NCI-H146 treated with DMSO at 0.1 percent for 48 hours (cell line): ENCODE results near the gene ZSCAN21.
"Not testable (repeated sequence)": the region's sequence is repeated elsewhere in the genome, so short reads cannot be mapped to it uniquely, and the experiment has no call there.

Source experiments
- DNase-seq: peaks from one replicate; lab custom pipeline; 2025; ENCODE audit not compliant: unreplicated experiment; lab: John Stamatoyannopoulos, UW

Gene ZSCAN21

DNA sequence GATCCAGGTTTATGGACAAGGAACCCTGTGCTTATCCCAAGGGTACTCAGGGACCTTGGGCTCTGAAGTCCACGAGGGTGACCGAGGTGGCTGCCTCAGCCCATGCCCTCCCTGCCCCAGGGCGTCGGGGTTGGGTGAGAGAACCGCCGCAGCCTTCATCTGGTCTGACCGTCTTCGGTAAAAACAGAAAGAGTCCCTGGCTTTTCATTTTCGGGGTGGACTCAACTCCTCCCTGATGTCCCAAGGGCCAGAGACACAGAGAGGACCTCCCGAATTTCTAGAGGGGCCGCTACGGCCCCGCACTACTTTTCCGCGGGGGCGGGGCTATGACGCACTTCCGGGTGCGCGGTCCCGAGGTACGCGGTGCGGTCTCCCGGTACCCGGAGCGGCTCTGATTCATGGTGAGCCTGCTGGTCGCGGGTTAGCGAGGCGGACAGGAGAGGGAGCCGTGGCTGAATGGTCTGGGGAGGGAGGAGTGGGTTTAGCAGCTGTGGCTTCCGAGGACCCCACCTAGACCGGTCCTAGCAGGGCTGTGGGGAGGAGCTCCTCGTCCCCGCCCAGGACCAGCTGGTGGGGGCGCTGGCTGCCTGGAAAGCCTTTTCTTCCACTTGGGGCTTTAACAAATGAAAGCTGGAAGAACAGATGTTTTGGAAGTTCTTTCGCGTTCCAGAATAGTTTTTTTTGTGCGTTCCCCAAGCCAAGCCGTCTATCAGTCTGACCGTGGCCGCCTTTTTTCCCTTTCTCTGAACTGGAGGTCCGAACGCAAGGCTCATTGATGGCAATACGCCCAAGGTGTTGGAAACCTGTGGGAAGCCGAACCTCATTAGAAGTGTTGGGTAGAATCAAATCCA, at the start of gene ZSCAN21:
TSS of gene ZSCAN21 (plus strand) at position 334 of the 851 bp plus-strand sequence. CDS start 7,233 bp downstream, outside the sequence.
- DNase-seq = peak; percentile 63

DNA sequence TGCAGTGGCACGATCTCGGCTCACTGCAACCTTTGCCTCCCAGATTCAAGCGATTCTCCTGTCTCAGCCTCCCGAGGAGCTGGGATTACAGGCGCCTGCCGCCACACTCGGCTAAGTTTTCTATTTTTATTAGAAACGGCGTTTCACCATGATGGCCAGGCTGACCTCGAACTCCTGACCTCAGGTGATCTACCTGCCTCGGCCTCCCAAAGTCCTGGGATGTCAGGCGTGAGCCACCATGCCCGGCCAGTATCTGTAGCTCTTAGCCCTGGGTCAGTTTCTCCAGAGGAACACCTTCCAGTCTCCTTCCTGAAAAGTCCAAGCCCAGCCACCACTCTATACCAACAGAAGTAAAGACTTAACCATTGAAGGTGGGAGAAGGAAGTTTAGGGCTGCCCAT, 49.3 kb upstream of the ZSCAN21 start:
- DNase-seq = no peak

DNA sequence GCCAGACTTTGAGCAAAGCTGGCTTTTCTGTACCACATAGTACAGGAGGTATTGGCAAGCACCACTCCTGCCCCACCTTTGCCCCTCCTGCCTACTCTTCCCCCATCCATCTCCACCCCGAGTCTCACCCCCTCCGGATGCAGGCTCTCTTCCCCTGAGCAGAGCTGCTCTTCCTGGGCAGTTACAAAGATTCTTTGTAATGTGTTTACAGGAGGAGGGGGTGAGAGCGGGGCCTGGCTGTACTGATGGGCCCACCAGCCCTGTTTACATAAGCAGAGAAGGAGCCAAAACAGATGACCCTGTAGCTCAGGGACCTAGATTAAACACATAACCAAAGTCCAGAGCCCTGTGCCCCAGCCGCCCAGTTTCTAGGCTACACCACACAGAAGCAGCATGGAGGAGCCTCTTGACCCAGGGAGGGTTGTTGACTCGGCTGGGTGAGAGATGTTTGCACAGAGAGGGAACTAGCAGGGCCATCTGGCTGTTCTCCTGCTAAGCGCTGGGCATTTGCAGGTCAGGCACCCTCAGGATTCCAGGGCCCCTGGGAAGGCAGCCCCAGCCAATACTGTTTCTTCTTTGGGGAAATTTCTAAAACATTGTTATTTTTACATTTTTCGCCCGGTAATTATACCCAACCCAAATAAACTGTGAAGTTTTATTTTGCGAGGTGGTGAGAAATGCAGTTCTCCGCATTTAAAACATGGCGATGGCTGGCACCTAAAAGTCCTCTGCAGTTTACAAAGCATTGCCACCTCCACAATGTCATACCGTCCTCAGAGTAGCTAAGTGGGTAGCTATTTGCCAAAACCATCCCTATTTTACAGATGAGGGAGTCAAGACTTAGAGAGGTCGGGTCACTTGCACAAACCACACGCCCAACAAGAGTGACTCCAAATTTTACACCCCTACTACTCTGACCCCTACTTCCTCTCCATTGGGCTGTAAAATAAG, 45.6 kb upstream of the ZSCAN21 start:
- peak; percentile 79 for DNase-seq

DNA sequence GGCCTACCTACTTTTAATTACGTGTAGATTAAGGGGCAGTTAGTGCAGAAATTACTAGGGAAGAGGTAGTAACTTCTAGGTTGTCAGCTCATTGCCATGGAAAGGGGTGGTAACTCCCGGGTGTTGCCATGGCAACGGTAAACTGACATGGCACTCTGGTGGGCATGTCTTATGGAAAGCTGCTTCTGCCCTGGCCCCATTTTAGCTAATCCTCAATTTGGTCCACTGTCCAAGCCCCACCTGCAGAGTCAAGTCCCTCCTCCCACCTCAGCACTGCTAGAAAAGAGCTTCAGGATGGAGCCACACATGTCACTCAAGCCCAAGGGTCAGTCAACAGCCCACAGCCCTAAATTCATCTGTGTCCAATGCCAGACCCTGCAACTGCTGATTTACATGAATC, 41.7 kb upstream of the ZSCAN21 start:
- no peak for DNase-seq

DNA sequence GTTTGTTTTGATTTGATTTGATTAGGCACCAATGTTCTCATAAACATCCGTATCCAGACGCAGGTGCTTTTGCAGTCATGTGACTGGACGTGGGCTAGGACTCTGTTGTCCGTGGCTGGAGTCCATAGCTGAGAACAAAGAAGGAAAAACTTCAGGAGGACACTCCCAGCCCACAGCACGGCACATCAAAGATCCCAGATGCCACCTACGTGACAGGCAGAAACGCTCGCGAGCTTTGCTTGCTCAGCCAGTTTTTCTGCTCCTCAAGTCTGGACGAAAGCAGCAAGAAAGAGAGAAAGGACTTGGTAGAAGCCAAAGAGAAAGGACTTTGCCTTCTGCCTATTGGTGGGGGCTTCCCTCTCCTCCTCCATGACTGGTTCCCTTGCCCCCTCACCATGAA, 41.0 kb upstream of the ZSCAN21 start:
- DNase-seq = no peak

DNA sequence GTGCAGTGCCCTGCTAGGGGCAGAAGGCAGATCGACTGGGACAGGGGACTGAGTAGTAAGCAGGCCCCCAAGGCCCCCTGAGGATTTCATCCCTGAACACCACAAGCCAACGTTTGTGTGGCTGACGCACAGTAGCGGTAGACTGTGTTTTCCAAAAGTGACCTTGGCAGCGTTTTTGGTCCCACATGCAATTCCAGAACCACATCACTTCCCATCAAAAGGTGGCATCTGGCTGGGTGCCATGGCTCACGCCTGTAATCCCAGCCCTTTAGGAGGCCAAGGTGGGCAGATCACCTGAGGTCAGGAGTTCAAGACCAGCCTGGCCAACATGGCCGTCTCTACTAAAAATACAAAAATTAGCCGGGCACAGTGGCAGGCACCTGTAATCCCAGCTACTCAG, 39.6 kb upstream of the ZSCAN21 start:
- not testable (repeated sequence) for DNase-seq

DNA sequence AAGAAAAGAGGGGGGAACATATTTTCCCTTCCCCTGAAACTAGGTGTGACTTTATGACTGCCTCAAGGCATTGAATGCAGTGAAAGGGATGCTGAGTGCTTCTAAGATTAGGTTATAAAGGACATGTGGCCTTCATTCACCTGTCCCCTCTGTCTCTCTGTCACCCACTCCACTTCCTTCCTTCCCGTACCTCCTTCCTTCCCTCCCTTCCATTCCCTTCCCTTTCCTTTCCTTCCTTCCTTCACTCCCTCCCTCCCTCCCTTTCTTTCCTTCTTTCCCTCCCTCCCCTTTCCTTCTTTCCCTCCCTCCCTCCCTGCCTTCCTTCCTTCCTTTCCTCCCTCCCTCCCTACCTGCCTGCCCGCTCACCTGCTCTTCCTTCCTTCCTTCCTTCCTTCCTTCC, 38.7 kb upstream of the ZSCAN21 start:
- DNase-seq = no peak

DNA sequence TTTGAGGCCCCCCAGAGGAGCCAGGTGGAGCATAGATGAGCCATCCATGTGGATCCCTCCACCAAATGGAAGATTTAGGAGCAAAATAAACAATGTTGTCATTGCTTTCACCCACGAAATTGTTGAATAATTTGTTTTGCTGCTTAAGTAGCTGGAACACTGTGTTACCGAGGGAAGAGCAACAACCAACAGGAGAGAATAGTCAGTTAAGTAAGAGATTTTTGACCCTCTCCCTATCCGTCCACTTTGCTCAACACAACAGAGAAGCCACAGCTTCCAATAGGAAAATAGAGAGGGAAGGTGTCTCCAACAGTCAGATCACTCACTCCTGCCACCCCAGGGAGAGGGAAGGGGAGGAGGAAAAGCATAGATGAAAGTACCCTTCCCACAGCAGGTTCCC, 38.1 kb upstream of the ZSCAN21 start:
- DNase-seq = no peak

DNA sequence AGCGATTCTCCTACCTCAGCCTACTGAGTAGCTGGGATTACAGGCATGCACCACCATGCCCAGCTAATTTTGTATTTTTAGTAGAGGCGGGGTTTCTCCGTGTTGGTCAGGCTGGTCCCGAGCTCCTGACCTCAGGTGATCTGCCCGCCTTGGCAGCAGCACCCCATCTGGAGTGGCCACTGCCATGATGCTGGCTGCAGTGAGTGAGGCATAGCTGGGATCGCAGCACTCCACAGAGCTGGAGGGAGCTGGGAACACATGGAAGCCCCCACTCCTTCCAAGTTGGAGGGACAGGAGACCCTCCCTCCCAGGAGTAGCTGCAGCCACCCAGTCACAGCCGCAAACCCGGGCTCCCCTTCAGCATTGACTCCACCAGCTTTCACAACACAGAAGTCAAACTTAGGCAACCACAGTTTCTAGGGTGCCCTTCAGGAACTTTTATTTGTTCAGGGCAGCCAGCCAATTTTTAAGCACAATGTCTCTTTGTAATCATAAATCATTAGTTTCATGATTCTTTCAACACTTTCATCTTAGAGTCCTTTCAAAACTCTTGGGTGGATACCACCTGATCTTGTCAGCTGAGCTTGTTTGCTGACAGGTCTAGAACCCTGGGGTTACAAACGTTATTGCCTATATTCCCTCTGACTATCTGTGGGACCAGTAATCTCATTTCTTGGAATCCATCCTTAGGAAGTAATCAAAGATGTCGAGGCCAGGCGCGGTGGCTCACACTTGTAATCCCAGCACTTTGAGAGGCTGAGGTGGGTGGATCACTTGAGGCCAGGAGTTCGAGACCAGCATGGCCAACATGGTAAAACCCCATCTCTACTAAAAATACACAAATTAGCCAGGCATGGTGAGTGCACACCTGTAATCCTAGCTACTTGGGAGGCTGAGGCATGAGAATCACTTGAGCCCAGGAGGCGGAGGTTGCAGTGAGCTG, 36.9 kb upstream of the ZSCAN21 start:
- not testable (repeated sequence) for DNase-seq

DNA sequence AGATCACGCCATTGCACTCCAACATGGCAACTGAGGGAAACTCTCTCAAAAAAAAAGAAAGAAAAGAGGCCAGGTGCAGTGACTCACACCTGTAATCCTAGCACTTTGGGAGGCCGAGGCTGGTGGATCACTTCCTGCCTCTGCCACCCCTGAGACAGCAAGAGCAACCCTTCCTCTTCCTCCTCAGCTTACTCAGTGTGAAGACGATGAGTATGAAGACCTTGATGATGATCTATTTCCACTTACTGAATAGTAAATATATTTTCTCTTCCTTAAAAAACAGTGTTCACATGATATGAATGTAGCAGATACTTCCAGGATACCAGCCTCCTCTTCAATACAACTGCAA, 36.3 kb upstream of the ZSCAN21 start:
- DNase-seq = no peak

DNA sequence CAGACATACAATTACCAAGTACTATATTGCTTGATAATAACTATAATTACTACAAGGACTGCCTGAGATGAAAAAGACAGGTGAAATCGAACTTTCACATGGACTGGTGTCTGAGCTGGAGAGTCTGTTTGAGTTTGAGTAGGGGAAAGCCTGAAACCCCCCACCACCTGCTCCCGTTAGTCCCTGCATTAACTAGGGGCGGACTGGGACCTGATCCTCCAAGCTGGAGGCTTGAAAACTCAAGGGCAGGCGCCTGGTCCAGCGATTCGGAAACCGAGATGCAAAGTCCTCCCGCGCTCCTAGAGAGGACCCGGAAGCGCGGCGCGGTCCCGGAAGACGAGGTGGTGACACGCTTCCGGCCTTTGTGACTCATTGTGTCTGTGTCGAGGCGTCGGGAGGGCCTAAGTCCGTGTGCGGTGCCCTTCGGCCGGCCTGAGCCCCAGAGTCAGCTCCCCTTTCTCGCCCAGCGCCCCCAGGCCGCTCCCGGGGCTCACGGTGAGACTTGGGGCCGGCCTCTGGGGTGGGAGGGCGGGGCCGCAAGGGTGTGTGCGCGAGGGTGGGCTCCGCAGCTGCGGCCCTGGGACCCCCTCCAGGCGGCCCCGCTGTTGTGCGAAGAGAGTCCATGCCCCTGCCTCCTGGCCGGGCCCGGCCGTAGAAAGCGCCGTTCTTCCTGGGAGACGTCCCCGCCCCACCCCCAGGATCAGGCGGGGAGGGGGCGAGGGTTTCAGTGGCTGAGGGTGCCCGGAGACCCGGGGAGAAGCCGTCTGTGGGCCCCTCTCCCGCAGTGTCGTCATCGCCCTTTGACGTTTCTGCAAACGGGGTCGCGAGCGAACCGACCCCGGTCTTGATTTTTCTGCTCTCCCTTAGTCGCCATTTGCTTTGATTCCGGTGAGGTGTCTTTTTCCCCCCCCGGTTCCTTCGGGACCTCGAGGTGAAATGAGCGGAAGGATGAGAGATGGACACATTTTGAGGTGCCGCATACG, 34.1 kb upstream of the ZSCAN21 start, which contains the start of gene ZKSCAN1:
TSS of gene ZKSCAN1 (plus strand) at position 365 of the 983 bp plus-strand sequence. CDS start 7,911 bp downstream, outside the sequence.
- peak; percentile 75 for DNase-seq

DNA sequence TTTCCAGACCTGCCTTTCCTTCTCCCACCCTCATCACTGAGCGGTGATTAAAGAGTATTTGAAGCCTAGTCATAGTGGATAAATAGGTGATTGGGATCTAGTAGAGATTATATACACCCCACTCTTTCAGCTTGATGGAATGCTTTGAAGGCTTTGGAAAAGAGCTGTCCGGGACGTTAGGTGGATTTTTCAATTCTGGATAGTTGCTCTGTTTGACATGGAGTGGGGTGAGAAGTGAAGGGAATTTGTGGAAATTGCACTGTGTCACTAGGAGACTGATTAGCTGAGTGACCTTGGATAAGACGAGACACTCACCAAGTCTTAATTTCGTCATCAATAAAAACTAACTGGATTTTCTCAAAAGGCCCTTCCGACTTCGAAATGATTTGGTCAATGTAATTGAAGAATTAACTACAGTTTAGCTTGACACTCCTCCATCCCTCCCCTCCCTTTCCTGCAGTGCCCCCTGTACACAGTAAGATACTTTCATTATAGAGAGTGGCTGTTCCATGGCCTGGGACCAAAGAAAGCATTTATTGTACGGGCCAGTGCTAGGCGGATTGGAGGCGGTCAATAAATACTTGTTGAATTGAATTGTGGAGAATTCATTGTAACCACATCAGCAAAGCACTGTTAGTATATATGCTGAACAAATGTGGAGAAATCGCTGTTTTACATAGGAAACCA, 33.2 kb upstream of the ZSCAN21 start:
- DNase-seq = no peak

DNA sequence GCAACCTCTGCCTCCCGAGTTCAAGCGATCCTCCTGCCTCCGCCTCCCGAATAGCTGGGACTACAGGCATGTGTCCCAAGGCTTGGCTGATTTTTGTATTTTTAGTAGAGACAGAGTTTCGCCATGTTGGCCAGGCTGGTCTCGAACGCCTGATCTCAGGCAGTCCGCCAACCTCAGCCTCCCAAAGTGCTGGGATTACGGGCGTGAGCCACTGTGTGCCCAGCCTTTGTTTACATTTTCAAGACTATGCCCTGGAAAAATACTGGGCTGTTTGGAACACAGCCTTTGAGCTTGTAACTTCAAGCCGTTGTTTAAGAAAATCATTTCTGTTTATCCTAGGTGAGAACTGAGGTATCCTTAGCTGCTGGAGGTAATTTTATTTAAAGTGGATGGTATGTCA, 32.3 kb upstream of the ZSCAN21 start:
- no peak for DNase-seq

DNA sequence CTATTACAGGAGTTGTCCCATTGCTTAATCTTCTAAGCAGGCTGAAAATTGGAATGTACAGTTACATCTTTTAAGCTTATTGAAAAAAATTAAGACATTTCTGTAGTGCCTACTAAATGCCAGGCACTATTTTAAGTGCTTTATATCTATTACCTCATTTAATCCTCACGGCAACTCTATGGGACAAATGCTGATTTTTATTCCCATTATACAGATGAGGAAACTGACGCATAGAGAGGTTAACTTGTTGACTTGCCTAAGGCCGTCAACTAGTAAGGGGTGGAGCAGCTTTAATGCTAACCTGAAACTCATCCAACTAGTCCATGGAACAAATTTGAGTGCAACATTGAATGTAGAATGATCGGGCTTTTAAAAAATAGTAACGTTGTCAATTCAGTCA, 31.7 kb upstream of the ZSCAN21 start:
- no peak for DNase-seq

DNA sequence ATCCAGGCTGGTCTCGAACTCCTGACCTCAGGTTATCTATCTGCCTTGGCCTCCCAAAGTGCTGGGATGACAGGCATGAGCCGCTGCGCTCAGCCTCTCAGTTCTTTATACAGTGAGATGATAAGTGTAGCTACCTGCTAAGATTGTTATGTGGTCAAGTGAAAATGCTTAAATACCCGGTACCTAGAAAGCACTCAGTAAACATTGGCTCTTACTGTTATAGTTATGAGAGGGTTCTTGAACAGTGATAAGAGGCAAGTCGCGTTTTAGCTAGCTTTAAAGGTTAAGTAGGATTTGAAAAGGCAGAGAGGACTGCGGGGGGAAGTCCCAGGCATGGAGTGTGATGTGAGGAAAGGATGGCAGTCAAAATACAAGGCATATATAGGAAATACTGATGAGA, 29.7 kb upstream of the ZSCAN21 start:
- no peak for DNase-seq

DNA sequence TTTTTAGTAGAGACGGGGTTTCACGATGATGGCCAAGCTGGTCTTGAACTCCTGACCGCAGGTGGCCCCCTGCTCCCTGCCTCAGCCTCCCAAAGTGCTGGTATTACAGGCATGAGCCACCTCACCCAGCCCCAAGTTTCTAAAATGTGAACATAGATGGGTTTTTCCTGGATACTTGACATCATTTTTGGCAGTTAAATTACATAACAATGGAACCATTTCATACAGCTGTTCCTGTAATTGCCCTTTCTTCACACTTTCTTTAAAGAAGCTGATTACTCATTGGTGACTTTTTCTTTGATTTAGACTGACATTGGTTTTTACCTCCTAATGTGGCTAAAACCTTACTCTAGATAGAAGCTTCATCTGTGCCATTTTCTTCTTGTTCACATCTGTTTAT, 28.3 kb upstream of the ZSCAN21 start:
- DNase-seq = no peak

DNA sequence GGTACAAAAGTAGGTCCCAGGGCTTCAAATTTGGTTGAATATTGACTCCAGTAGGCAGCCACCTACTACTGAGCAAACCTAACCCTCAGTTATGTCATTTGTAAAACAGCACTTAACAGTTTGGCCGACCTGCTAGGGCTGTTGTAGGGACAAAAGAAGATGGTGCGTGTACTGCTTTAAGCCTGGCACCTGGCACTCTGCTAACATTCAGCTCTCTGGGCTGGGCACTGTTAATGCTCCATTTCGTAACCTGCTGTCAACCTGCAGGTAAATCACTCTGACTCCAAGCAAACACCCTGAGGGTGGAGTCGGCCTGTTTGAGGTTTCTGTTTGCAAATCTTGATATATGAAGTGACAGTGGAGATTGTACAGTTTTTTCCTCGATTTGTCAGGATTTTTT, 27.0 kb upstream of the ZSCAN21 start:
- DNase-seq = no peak

DNA sequence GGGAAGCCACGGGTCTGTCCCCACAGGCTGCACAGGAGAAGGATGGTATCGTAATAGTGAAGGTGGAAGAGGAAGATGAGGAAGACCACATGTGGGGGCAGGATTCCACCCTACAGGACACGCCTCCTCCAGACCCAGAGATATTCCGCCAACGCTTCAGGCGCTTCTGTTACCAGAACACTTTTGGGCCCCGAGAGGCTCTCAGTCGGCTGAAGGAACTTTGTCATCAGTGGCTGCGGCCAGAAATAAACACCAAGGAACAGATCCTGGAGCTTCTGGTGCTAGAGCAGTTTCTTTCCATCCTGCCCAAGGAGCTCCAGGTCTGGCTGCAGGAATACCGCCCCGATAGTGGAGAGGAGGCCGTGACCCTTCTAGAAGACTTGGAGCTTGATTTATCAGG, 26.0 kb upstream of the ZSCAN21 start:
- no peak for DNase-seq

DNA sequence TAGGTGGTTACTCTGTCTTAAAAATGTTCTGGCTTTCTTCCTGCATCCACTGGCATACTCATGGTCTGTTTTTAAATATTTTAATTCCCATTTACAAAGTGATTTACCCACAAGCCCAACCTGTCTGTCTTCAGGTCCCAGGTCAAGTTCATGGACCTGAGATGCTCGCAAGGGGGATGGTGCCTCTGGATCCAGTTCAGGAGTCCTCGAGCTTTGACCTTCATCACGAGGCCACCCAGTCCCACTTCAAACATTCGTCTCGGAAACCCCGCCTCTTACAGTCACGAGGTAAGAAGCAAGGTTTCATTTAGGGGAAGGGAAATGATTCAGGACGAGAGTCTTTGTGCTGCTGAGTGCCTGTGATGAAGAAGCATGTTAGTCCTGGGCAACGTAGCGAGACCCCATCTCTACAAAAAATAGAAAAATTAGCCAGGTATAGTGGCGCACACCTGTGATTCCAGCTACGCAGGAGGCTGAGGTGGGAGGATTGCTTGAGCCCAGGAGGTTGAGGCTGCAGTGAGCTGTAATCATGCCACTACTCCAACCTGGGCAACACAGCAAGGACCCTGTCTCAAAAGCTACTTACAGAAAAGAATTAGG, 25.5 kb upstream of the ZSCAN21 start:
- DNase-seq = no peak
